HUDEP-2 (cell line): Measurements from ENCODE around the gene LPA.
"Not testable (repeated sequence)": the region's sequence is repeated elsewhere in the genome, so short reads cannot be mapped to it uniquely, and the experiment has no call there.

ENCODE experiments used
- DNase-seq, 76 experiments: peaks; one replicate each; lab custom pipeline; 2025; ENCODE audit not compliant: unreplicated experiment in 76 of 76; lab: John Stamatoyannopoulos, UW

The LPA gene

GRCh38 chr6:160667639-160668481 lies 3.8 kb upstream of the LPA start:
- peak in 43 of 76 experiments; percentile 3 to 58 (median 22) for DNase-seq

DNA sequence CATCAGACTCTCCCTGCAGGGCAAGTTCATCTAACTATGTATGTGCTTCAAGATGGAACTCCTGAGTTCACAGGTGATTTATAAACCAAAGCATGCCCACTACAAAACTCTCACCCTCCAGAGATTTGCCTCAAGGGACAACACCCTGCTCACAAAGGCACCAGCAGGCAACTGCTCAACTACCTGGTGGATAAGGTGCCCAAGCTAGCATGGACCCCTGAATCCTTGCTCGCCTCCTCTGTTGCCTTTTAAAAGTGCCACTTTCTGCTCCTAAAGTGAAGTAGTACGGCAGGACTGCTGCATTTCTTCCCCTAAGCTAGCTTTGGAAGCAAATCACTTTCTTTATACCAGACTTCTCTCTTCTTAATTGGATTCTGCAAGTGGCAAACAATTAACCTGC lies 1.2 kb downstream of the LPA start:
- no peak for DNase-seq

- no peak for DNase-seq
These were observed 1.6 kb downstream of the LPA start for GRCh38 chr6:160662429-160662828.

- DNase-seq = no peak
These were observed 2.9 kb downstream of the LPA start for GRCh38 chr6:160661216-160661615.

- DNase-seq = no peak
These were observed 4.5 kb downstream of the LPA start for GRCh38 chr6:160659562-160659961.

DNA sequence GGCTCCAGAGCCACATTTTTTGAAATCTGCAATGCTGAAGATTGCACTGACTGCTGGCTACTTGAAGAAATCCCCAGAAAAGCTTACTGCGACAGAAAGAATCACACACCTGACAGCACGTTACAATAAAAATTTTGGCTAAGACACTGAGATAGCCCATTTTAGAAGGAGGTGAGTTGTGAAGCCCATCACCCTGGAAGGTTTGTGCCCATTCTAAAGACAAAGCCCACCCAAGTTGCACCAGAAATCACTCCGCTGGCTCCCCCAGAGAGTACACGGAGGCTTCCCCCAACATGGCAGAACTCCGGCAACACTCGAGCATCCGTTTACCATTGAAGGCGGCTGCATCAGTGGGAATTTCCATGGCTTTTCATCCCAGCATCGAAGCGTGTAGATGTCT lies 29.4 kb downstream of the LPA start:
- no peak for DNase-seq

- DNase-seq = no peak
These were observed 67.9 kb downstream of the LPA start for GRCh38 chr6:160595838-160596832.

GRCh38 chr6:160595297-160595696 lies 68.8 kb downstream of the LPA start:
- DNase-seq = not testable (repeated sequence)

DNA sequence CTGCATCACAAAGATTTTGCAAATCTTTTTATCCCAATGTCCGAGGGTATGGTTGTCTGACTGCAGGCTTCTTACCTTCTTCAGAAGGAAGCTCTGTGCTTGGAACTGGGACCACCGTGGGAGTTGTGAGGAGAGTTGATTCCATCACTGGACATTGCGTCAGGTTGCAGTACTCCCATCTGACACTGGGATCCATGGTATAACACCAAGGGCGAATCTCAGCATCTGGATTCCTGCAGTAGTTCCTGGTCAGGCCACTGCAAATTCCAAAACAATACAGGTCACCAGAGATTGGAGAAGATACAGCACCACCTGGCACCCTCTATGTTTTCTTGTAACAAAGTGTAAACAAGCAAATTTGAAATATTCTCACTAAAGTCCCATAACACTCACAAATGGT lies 77.7 kb downstream of the LPA start:
- no peak for DNase-seq

GRCh38 chr6:160583794-160584193 lies 80.3 kb downstream of the LPA start:
- no peak for DNase-seq

DNA sequence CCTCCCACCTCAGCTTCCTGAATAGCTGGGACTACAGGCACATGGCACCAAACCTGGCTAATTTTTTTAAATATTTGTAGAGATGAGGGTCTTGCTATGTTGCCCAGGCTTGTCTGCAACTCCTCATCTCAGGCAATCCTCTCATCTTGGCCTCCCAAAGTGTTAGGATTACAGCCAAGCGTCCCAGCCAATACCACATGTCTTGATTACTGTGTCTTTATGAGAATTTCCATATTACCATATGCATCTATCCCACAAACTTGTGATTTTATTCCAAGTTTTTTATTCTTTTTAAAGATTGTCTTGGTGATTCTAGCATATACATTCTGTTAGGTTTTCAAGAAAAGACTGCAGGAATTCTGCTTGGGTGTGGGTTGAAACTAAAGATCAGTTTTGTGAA lies 82.7 kb downstream of the LPA start:
- DNase-seq = no peak

DNA sequence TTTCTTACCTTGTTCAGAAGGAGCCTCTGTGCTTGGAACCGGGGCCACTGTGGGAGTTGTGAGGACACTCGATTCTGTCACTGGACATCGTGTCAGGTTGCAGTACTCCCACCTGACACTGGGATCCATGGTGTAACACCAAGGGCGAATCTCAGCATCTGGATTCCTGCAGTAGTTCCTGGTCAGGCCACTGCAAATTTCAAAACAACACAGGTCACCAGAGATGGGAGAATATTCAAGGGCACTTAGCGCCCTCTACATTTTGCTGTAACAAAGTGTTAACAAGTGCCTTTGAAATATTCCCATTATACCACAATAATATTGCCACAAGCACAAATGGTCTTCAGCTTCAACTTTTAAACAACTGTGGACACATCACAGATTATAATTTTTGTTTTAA lies 85.6 kb downstream of the LPA start:
- peak in 27 of 76 experiments; percentile 1 to 61 (median 27) for DNase-seq

DNA sequence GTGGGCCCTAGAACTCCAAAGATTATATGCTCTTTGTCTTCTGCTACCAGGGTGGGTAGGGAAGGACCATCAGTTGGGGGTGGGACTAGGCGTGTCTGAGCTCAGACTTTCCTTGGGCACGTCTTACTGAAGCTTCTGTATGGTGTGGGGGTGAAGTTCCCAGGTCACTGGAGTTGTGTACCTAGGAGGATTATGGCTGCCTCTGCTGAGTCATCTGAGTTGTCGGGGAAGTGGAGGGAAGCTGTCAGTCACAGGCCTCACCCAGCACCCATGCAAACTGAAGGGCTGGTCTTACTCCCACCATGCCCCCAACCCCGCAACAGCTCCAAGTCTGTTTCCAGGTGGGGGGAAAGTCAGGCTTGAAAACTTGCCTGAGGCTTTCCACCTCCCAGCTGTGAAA lies 90.1 kb downstream of the LPA start:
- DNase-seq = peak in 3 of 76 experiments; percentile 2 to 25 (median 10)

GRCh38 chr6:160571201-160571600 lies 92.9 kb downstream of the LPA start:
- peak in 72 of 76 experiments; percentile 16 to 98 (median 78) for DNase-seq

DNA sequence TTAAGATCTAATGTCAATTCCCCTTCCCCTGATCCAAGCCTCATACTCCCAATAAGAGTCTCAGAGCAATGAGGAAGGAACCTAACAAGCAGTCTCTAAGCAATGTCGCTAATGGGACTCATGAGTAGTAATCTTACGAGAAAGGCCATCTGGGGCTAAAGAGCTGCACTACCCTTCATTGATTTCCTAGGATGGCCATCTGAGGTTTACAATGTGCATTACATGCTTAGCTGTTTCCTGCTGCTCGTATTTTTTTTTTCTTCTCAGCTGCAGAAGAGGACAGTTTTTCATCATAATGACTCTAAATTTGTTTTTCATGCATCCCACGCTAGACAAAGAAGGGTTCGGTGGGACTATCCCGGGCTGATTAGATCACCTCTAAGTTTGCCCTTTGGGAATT lies 119.3 kb downstream of the LPA start:
- DNase-seq = no peak

DNA sequence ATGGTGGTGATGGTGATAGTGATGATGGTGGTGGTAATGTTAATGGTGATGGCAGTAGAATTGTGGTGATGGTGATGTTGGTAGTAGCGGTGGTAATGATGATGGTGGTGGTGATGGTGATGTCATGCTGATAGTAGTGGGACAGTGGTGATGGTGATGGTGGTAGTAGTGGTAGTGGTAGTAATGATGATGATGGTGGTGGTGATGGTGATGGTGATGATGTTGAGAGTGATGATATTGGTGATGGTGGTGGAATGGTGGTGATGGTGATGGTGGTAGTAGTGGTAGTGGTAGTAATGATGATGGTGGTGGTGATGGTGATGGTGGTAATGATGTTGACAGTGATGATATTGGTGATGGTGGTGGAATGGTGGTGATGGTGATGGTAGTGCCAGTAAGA lies 128.8 kb downstream of the LPA start:
- DNase-seq = no peak

- peak in 38 of 76 experiments; percentile 2 to 58 (median 20) for DNase-seq
These were observed 129.9 kb downstream of the LPA start for GRCh38 chr6:160534050-160534696.

- no peak for DNase-seq
These were observed 131.8 kb downstream of the LPA start for GRCh38 chr6:160532315-160532714.

DNA sequence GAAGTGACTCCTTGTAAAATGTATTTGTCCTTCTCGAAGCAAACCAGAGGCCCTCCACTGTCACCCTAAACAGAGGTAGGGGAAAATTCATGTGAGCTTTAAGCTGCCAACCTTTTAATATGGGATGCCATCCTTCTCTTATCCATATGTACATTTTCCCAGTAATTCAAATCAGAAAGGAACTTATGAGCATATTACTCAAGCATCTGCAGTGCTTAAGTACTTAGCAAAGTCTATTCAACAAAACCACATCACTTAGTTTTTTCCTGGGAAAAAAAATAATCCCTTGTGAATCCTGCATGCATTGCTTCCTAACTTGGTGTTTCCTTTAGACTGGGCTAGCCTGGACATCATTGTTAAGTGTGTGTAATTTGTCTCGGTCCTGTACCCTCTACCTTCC lies 132.2 kb downstream of the LPA start:
- no peak for DNase-seq

GRCh38 chr6:160529524-160529923 lies 134.6 kb downstream of the LPA start:
- not testable (repeated sequence) for DNase-seq

DNA sequence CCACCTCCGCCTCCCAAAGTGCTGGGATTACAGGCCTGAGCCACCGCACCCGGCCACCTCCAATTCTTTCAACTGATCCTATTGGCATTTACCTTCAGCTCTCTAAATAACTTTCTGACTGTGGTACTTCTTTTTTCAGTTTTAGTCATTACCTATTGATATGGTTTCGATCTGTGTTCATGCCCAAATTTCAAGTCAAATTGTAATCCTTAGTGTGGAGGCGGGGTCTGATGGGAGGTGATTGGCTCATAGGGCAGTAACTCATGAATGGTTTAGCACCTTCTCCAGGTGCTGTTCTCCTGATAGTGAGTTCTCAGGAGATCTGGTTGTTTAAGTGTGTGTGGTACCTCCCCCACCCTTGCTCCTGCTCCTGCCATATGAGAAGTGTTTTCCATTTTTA lies 140.9 kb downstream of the LPA start:
- no peak for DNase-seq
